Measurements from ENCODE around the gene HOXB7.

Gene HOXB7

DNA sequence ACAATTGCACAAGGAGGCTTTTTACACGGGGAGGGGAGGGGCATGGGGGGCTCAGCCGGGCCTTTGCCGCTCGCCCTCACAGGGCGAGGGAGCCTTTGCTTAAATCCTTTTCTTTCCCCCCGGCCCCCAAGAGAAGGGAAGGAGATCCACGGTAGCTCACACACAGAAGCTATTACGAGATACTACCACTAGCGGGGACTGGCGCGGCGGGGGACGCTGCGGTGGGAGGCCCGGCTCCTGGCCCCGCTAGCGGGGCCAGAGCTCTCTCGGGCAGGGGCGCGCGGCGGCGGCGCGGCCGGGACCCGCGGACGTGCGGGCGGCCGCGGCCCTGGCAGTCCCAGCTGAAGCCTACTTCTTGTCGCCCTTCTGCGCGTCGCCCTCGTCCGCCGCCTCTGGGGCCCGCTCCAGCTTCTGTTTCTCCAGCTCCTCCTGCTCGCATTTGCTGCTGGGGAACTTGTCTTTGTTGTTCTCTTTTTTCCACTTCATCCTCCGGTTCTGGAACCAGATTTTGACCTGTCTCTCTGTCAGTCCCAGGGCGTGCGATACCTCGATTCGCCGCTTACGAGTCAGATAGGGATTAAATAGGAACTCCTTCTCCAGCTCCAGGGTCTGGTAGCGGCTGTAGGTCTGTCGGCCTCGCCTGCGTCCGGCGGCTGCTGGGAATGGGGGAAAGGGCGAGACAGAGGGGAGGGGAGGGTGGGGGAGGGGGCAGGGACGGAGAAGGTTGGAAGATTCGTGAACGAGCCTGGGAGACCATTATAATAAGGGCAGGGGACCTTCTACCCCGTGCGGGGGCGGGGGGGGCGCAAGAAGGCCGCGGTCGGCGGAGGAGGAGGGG is 2.3 kb upstream of the HOXB7 start:
- Histone ChIP-seq H3K4me3 (peak overlapping the region; percentile 0 to 56 (median 46)), H3K27ac (peak overlapping the region in 5 of 21 experiments; percentile 34 to 95 (median 82))

DNA sequence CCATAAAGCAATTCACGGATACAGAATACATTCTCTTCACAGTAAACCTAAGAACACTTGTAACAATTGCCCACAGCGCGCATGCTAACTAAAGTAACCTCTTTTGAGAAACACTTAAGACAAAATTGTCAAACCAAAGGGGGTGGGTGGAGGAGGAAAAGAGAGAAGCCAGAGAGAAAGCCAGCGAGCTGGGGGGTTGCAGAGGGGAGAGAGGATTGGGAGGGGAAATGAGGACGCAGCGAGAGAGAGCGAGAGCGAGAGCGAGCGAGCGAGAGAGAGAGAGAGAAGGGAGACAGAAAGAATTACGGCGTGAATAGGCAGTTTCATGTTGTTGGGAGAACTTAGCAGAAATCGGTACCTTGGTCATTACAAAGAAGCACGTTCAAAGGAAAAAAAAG is 1.6 kb upstream of the HOXB7 start:
- H3K27ac ChIP-seq: peak overlapping the region in 5 of 21 experiments; percentile 33 to 95 (median 82)
- H3K4me3 ChIP-seq: peak overlapping the region in 6 of 7 experiments; percentile 0 to 56 (median 46)

DNA sequence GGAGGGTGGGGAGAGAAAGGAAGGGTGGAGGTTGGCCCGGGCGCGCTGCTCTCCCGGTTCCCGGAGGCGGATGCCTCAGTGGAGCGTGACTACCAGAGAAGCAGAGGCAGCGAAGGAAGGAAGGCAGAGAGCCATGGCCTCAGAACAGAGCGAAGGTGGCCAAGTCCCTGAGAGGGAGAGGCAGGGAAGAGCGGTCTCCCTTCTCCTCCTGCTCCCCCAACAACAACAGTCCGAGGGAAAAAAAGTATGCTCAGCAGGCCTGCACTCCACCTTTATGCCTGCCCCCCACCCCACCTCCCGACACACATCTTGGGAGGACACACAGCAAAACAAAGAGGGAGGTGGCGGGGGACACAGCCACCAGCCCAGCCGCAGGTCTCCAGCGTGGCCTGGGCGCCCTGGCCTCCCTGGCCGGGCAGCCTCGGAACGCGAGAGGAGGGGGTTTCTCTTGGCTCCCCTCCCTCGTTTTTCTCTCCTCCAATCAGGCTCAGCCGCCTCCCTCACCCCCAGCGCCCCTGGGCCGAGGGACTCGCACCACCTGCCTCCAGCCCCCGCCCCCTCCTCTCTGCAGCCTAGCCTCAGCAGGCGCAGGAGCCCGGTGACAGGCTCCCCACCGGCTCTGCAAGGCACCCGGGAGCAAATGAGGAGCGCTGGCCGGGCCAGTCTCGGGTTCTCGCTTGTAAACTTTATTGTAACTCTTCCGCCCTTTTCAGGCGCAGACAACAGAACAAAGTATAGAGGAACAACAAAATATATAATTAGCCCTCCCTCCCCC is 1.1 kb upstream of the HOXB7 start:
- Histone ChIP-seq H3K27ac (peak overlapping the region in 9 of 21 experiments; percentile 9 to 95 (median 63)), H3K4me3 (peak overlapping the region in 6 of 7 experiments; percentile 0 to 56 (median 46))

DNA sequence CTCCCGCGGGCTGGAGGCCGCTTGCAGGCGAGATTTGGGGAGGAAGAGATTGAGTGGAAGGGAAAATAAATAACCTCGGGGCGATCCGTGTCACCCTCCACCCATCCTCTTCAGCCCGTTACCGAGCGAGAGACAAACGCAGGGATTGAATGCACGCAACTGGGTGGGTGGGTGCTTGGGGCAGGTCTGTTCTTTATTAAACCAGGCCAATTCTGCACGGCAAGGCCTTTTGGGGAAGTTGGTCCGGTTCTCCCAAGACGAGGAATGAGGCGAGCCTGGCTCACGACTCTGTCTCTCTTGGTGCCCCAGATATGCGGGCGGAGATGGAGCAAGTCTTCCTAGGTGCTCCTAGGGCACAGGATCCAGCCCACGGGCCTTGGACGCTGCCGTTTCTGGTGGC is 396 bp upstream of the HOXB7 start:
- Histone ChIP-seq H3K4me3 (peak overlapping the region; percentile 31 to 56 (median 46)), H3K27ac (peak overlapping the region in 12 of 21 experiments; percentile 40 to 95 (median 70))

DNA sequence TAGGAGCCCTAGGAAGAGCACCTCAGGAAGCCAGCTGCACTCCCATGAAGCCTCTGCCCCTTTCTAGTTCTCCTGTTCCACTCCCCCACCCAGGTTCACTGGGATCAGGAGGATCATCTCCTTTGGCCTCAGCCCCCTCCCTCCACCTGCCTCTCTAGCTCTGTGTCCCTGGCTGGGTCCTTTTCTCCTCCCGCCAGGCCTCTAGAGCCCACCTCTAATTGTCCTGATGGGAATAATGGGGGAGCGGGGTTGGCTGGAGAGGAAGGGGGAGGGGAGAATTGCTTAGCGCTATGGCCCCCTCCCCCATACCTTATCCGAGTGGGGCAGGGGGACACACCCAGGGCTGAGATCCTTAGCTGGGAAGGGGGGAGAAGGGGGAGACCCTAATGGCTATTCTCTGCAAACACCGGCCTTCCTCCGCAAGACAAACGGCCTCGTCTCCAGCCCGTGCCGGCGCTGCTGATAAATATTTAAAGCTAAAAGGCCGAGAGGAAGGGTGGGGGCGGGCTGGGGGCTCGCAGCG is 997 bp downstream of the HOXB7 start:
- H3K4me3 ChIP-seq: peak overlapping the region; percentile 31 to 56 (median 46)
- H3K27ac ChIP-seq: peak overlapping the region in 13 of 21 experiments; percentile 27 to 95 (median 74)

DNA sequence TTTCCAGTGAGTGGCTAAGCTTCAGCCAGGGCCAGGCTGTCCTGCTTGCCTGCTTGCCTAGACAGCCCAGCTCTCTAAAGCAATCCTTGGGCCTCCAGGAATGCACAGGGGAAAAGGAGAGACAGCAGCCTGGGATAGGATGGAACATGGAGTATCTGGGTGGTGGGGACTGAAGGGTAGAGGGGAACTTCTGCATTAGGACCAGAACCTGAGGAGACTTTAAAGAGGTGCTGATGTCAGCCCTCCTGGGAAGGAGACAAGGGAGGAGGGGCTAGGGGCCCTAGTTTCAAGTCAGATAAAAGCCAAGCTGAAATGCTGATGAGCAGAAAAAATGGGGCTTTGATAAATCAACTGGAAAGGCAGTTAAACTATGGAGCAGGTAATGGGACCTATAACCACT is 1.8 kb downstream of the HOXB7 start:
- H3K4me3 ChIP-seq: no peak overlapping the region
- H3K27ac ChIP-seq: no peak overlapping the region

DNA sequence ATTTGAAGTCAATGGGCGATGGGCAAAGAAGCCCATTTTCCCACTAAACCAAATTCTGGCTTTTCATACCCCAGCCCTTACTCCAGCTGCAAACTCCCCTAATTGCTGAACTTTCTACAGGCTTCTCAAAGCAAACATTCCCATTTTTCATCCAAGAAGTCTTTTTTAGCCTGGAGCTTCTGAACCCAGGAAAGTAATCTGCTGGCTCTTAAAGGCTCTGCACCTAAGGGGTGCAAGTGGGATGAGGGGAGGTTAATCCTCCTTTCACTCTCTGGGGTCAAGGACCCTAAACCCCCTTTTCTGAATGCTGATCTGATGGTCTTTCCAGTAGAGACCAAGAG is 2.4 kb downstream of the HOXB7 start:
- no peak overlapping the region for H3K27ac ChIP-seq
- H3K4me3 ChIP-seq: no peak overlapping the region

DNA sequence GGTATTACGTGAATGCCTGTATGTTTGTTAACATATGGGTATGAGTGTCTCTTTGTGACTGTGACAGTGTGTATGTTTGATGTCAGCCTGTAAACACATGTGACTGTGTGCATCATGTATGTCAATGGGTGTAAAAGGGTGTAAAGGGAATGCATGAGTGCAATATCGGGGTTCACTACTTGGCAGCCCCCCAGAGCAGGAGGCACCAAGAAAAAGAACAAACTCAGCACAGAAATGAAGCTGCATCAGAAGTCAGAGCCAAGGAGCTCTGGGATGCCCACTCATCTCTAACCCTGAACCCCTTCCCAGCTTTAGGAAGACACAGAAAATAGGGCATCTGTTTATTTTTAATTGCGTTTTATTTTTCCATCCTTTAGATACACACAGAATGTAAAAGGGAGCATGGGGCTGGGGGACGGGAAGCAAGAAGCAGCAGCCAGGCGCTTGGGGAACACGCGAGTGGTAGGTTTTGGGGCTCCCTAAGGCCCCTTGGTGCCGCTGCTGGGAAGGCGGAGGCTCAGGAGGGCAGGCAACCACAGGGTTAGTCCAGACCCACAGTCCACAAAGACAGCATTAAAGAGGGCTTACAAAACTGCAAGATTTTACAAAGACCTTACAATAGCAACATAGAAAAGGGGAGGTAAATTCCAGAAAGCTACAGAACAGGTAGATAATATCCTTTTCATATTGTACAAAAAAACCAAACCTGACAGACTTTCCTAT is 3.8 kb downstream of the HOXB7 start:
- Histone ChIP-seq H3K27ac (no peak overlapping the region), H3K4me3 (no peak overlapping the region)

DNA sequence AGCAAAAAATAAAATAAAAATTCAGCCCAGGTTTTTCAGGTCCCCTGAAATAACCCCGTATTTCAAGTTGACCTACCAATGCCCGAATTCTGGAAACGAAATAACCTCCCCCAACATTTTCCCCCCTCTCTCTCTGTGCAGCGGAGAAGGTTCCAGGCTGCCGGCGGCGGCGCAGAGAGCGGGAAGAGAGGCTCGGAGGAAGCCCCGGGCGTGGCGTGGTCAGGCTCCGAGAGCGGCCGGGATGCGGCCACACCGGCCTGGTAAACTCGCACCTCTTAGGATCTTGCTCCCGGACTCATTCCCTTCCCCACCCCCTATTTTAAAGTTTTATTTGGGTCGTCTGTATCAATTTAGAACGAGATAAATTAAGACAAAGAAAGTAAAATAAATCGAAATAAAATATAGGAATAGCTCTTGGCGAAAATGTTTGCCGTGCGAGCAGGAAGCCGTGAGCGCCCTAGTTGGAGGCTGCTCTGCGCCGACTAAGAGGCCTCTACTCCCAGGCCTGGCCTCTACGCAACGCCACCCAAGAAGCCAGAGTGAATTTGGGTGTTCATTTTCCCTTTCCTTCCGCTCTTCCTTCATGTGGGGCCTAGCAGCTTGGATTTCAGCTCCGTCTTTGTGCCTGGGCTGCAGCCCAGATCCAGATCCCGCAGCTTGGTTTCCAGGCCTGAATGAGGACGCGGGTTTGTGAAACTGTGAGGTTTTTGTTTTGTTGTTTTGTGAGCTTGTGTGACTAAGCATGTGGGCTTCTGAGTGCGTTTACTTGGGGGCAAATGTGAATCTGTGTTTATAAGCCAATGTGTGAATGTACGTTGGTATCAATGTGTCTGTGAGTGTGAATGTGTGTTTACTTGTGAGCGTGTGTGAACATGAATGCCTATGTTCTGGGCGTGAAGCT is 4.6 kb downstream of the HOXB7 start:
- no peak overlapping the region for H3K27ac ChIP-seq

DNA sequence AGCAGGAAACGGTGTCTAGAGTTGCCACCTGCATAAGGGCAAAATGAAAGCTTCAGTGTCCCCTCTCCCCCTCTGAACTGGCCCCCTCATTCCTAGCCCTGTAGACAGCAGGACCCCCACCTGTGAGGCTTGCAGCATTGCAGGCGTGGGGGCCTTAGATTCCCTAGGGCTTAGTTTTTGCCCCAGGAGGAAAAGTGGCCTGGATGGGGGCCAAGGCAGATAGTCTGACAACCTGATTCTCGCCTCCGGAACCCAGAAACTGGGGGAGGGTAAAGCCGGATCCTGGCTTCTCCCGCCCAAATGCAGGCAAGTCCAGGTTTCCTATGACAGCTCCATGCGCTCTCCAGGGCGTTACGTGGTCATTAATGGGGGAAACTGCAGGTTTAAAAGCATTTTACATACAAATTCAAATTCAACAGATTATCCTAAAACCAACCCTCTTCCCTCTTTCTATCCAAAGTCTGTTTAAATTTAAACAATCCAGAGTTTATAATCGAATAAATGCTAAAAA is 5.4 kb downstream of the HOXB7 start:
- H3K27ac ChIP-seq: peak overlapping the region in 3 of 21 experiments; percentile 53 to 80 (median 75)
- no peak overlapping the region for H3K4me3 ChIP-seq

More for the DNA sequence above, 4.6 kb downstream of the HOXB7 start:
- no peak overlapping the region for H3K4me3 ChIP-seq

DNA sequence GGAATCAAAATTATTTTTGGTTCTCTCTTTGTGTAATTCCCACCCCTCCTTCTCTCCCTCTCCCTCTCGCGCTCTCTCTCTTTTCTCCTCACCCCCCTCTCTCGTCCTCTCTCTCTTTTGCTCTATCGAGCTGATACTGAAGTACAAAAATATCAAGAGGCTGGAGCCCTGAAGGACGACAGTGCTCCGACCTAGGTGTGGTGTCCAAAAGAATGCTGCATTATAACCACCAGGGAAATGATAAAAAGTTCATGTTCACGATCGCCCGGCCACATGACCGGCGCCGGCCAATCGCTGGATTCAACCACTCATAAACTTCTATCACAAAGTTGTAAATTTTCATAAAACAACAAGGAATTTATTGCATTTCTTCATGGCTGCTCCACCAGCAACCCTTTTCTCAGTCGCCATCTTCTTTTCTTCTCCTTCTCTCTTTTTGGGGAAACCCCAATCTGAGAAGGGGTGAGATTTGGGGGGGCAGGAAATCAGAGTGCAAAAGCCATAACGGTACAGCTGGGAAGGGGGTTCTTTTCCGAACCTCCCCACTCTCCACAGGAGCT is 6.0 kb downstream of the HOXB7 start, which contains the start of gene HOXB6:
HOXB6 (minus strand) TSS at position 217 of the 560 bp plus-strand sequence. CDS start 6,836 bp downstream, outside the sequence.
- Histone ChIP-seq H3K27ac (peak within 1 kb of the TSS in 6 of 21 experiments; percentile 15 to 80 (median 39)), H3K4me3 (peak within 1 kb of the TSS in 3 of 7 experiments; percentile 24 to 25 (median 25))

DNA sequence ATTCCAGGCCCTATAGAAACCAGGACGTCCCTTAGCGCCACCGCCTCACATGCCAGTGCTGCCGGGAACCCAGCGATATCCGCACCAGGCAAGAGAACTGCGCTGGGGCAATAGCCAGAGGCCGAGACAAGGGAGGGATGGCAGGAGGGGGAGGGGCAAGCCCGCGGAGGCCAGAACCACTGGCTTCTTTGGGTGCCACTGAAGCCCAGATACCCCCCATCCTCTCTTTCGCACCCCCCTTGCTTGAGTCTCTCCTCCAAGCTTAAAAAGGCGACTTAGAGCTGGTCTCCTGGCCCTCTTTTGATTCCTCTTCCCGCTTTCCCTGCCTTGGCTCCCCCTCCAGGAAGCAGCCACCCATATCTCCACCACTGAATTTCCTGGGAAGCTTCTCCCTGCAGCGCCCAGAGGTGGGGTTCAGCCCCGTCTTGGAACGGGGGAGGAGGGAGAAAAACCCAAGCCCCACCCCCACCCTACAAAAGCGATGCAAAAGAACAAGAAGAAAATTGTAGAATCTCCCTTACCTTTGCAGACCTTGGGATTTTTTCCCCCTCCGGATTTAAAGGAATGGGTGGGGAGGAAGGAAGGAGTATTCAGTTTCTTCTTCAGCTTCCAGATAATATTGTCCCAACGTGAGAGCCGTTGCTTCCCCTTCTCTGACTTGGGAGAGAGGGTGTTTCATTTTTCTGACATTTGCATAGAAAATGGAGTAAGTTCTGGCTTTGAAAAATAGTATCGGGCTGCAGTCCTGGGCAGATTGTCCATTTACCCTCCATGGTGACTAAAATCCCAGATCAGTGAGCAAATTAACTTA is 6.7 kb downstream of the HOXB7 start:
- peak overlapping the region in 6 of 21 experiments; percentile 15 to 80 (median 39) for H3K27ac ChIP-seq
- peak overlapping the region in 3 of 7 experiments; percentile 24 to 25 (median 25) for H3K4me3 ChIP-seq

DNA sequence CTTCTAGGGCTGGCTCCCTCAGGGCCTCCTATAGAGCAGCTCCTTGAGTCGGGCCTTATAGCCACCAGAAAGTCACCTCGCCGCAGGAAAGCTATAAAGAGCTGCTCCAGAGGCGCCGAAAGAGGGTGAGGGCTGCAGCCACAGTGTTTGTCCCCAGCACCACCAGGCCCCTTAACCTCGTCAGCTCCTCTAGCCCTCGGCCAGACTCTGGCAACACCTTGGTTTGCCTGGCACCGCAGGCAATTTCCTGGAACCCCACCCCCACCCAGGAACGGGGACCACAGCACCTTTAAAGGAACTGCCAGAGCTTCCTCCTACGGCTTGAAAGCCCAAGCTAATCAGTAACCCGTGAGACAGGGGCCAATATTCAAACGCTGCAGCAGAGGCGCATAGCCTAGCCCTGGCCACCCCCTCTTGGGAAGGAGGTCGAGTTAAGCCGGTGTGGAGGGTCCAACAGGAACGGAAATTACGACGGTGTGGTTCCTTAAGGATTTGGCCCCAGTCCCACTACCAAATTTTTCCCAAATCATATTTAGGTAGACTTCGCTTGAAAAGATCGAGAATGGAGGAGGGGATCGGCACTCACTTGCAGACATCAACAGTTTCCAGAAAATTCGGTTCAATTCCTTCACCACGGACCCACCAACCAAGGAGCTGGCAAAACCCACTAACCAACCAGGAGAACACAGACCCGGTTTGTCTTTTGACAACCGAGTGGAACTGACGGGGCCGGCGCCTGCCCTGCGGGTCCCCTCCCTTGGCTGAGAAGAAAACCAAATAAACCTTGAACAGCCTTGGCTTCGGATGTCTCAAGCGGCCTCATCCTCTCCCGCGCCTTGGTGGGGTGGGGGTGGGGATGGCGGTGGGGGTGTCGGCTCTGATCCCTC is 9.0 kb downstream of the HOXB7 start:
- H3K27ac ChIP-seq: no peak overlapping the region
- H3K4me3 ChIP-seq: peak overlapping the region in 1 of 7 experiments; percentile 25

DNA sequence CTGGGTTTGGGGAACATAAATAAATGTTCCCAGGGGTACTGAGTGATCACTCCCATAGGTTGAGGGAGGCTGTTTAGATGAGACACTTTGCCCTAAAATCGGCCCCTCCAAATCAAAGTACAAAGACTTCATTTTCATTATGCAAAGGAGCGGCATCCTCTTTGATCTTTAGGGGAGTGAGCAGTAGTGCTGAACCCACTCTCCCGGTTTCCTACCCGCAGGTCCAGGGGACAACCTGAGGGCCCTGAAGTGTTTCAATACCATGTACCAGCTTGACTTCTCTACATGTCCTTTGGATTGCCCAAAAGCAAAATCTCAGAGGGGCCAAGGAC is 9.6 kb downstream of the HOXB7 start:
- Histone ChIP-seq H3K4me3 (no peak overlapping the region), H3K27ac (no peak overlapping the region)

DNA sequence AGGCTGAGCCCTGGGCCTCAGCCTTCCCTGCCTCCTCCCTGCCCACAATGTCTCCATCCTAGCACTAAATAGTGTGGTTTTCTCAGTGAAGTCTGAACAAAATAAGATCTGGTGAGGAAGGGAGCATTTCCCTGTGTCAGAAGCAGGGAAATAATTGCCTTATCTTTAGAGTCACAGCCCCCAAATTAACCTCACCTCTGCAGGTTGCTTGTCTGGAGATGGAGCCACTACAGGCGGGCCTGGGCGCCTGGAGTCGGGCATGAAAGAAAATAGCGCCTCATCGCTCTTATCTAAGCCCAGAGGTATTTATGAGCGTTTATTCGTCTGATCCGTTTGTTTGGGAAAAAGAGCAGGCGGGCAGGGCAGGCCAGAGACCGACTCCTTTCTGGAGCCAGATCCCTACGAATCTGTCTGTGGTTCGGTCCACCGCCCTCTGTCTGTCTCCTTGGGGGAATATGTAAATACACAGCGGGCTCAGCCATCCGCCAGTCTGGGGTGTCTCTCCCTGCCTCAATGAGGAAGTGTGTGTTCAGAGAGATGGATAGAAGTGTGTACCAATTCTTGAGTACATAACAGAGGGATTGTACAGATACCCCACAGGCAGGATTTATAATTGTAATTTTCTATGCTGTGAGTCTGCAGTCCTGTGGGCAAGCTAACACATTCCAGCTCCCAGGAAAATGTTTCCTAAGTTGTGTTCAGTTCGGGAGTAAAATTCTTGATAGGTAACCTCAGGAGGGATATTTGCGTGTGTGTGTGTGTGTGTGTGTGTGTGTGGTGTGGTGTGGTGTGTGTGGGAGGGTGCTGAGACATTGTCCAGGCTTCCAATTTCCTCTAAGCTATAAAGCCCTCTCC is 10.3 kb downstream of the HOXB7 start:
- Histone ChIP-seq H3K27ac (no peak overlapping the region), H3K4me3 (no peak overlapping the region)

Data from skin epidermis (tissue), 12 donors.